ENCODE data around the gene PHF20.
"Not testable (repeated sequence)": the region's sequence is repeated elsewhere in the genome, so short reads cannot be mapped to it uniquely, and the experiment has no call there.

The PHF20 gene

GRCh38 chr20:35738410-35739179, 33.2 kb upstream of the PHF20 start:
- H3K4me3 ChIP-seq (ENCODE audit: low read length) = no peak overlapping the region
- peak; percentile 42 for DNase-seq (ENCODE audit: low read depth, low spot score)

- peak overlapping the region; percentile 94 for H3K4me3 ChIP-seq (ENCODE audit: low read length)
- DNase-seq (ENCODE audit: low read depth, low spot score) = peak; percentile 59
Measured at GRCh38 chr20:35739294-35740163, 32.3 kb upstream of the PHF20 start.

GRCh38 chr20:35741892-35742740, 29.7 kb upstream of the PHF20 start, which contains the start of gene RBM39:
RBM39 (minus strand) TSS chr20:35742260; CDS start chr20:35740874, 1,386 bp downstream.
- DNase-seq (ENCODE audit: low read depth, low spot score) = peak; percentile 100
- H3K4me3 ChIP-seq (ENCODE audit: low read length) = peak within 1 kb of the TSS; percentile 94

- H3K4me3 ChIP-seq (ENCODE audit: low read length) = peak overlapping the region; percentile 71
- DNase-seq (ENCODE audit: low read depth, low spot score) = peak; percentile 55
Measured at GRCh38 chr20:35742741-35743523, 28.9 kb upstream of the PHF20 start.

- H3K4me3 ChIP-seq (ENCODE audit: low read length) = peak overlapping the region; percentile 71
- DNase-seq (ENCODE audit: low read depth, low spot score) = no peak
Measured at GRCh38 chr20:35743693-35744491, 27.9 kb upstream of the PHF20 start.

- not testable (repeated sequence) for H3K4me3 ChIP-seq (ENCODE audit: low read length); DNase-seq (ENCODE audit: low read depth, low spot score)
Measured at GRCh38 chr20:35744492-35744841, 27.3 kb upstream of the PHF20 start.

GRCh38 chr20:35750611-35751010, 21.2 kb upstream of the PHF20 start:
- H3K4me3 ChIP-seq (ENCODE audit: low read length) = no peak overlapping the region
- DNase-seq (ENCODE audit: low read depth, low spot score) = no peak

GRCh38 chr20:35756404-35756803, 15.4 kb upstream of the PHF20 start:
- H3K4me3 ChIP-seq (ENCODE audit: low read length) = no peak overlapping the region
- no peak for DNase-seq (ENCODE audit: low read depth, low spot score)

- H3K4me3 ChIP-seq (ENCODE audit: low read length) = no peak overlapping the region
- no peak for DNase-seq (ENCODE audit: low read depth, low spot score)
Measured at GRCh38 chr20:35757098-35757705, 14.6 kb upstream of the PHF20 start.

GRCh38 chr20:35761548-35761947, 10.3 kb upstream of the PHF20 start:
- not testable (repeated sequence) for DNase-seq (ENCODE audit: low read depth, low spot score); H3K4me3 ChIP-seq (ENCODE audit: low read length)

GRCh38 chr20:35762461-35762860, 9.4 kb upstream of the PHF20 start:
- no peak for DNase-seq (ENCODE audit: low read depth, low spot score)

GRCh38 chr20:35764936-35765335, 6.9 kb upstream of the PHF20 start:
- H3K4me3 ChIP-seq (ENCODE audit: low read length); DNase-seq (ENCODE audit: low read depth, low spot score): not testable (repeated sequence)

More at GRCh38 chr20:35762461-35762860, 9.4 kb upstream of the PHF20 start:
- H3K4me3 ChIP-seq (ENCODE audit: low read length) = no peak overlapping the region

- H3K4me3 ChIP-seq (ENCODE audit: low read length) = no peak overlapping the region
- no peak for DNase-seq (ENCODE audit: low read depth, low spot score)
Measured at GRCh38 chr20:35766843-35767242, 5.0 kb upstream of the PHF20 start.

GRCh38 chr20:35767683-35768481, 3.9 kb upstream of the PHF20 start:
- peak; percentile 89 for DNase-seq (ENCODE audit: low read depth, low spot score)
- H3K4me3 ChIP-seq (ENCODE audit: low read length) = peak overlapping the region; percentile 36

GRCh38 chr20:35768731-35769664, 2.8 kb upstream of the PHF20 start:
- no peak for DNase-seq (ENCODE audit: low read depth, low spot score)
- H3K4me3 ChIP-seq (ENCODE audit: low read length) = no peak overlapping the region

- no peak for DNase-seq (ENCODE audit: low read depth, low spot score)
- no peak overlapping the region for H3K4me3 ChIP-seq (ENCODE audit: low read length)
Measured at GRCh38 chr20:35771367-35771688, 487 bp upstream of the PHF20 start.

Data from Jurkat, Clone E6-1 (cell line).